Measurements from ENCODE around the gene RGS10.

Gene RGS10

GRCh38 chr10:119555178-119555784, 12.8 kb upstream of the RGS10 start:
- H3K36me3 ChIP-seq (ENCODE audit: insufficient read depth, insufficient read length, low read length) = no peaks in the 10 kb centered on the region
- H3K4me1 ChIP-seq (ENCODE audit: insufficient read depth, insufficient read length) = peaks cover 3% of the 10 kb centered on the region
- DNase-seq (ENCODE audit: low read depth, low spot score) = no peak
- TF ChIP-seq ZNF274 (IDR thresholded peaks at IDR 0.05; ENCODE audit: low read depth, low read length) = no peak
- no peak for TF ChIP-seq YY1 (IDR thresholded peaks at IDR 0.05; ENCODE audit: insufficient read depth, insufficient read length)
- TF ChIP-seq SUZ12 (IDR thresholded peaks at IDR 0.05; ENCODE audit: extremely low read depth, insufficient read depth, insufficient read length) = no peak
- no peaks in the 10 kb centered on the region for H3K9me3 ChIP-seq (ENCODE audit: insufficient read depth, low read length)
- H3K4me3 ChIP-seq (ENCODE audit: insufficient read length, low read depth) = no peak overlapping the region
- no peaks in the 10 kb centered on the region for H3K27me3 ChIP-seq (ENCODE audit: insufficient read depth, insufficient read length)
- H3K9ac ChIP-seq (ENCODE audit: insufficient read length, low read depth) = no peak overlapping the region

GRCh38 chr10:119550827-119551226, 8.3 kb upstream of the RGS10 start:
- H3K9me3 ChIP-seq (ENCODE audit: insufficient read depth, low read length) = no peaks in the 10 kb centered on the region
- TF ChIP-seq SUZ12 (IDR thresholded peaks at IDR 0.05; ENCODE audit: extremely low read depth, insufficient read depth, insufficient read length) (no peak), YY1 (IDR thresholded peaks at IDR 0.05; ENCODE audit: insufficient read depth, insufficient read length) (no peak), ZNF274 (IDR thresholded peaks at IDR 0.05; ENCODE audit: low read depth, low read length) (no peak)
- peaks cover 3% of the 10 kb centered on the region for H3K4me1 ChIP-seq (ENCODE audit: insufficient read depth, insufficient read length)
- no peak for DNase-seq (ENCODE audit: low read depth, low spot score)
- H3K9ac ChIP-seq (ENCODE audit: insufficient read length, low read depth) = no peak overlapping the region
- no peaks in the 10 kb centered on the region for H3K36me3 ChIP-seq (ENCODE audit: insufficient read depth, insufficient read length, low read length)
- H3K4me3 ChIP-seq (ENCODE audit: insufficient read length, low read depth) = no peak overlapping the region
- no peaks in the 10 kb centered on the region for H3K27me3 ChIP-seq (ENCODE audit: insufficient read depth, insufficient read length)

GRCh38 chr10:119549247-119549999, 6.9 kb upstream of the RGS10 start:
- no peaks in the 10 kb centered on the region for H3K36me3 ChIP-seq (ENCODE audit: insufficient read depth, insufficient read length, low read length)
- no peak overlapping the region for H3K4me3 ChIP-seq (ENCODE audit: insufficient read length, low read depth)
- H3K9ac ChIP-seq (ENCODE audit: insufficient read length, low read depth) = no peak overlapping the region
- TF ChIP-seq YY1 (IDR thresholded peaks at IDR 0.05; ENCODE audit: insufficient read depth, insufficient read length) = no peak
- TF ChIP-seq ZNF274 (IDR thresholded peaks at IDR 0.05; ENCODE audit: low read depth, low read length) = no peak
- TF ChIP-seq SUZ12 (IDR thresholded peaks at IDR 0.05; ENCODE audit: extremely low read depth, insufficient read depth, insufficient read length) = no peak
- no peaks in the 10 kb centered on the region for H3K27me3 ChIP-seq (ENCODE audit: insufficient read depth, insufficient read length)
- H3K4me1 ChIP-seq (ENCODE audit: insufficient read depth, insufficient read length) = peaks cover 3% of the 10 kb centered on the region
- DNase-seq (ENCODE audit: low read depth, low spot score) = no peak
- no peaks in the 10 kb centered on the region for H3K9me3 ChIP-seq (ENCODE audit: insufficient read depth, low read length)

GRCh38 chr10:119546009-119546408, 3.5 kb upstream of the RGS10 start:
- Histone ChIP-seq H3K4me3 (ENCODE audit: insufficient read length, low read depth) (no peak overlapping the region), H3K4me1 (ENCODE audit: insufficient read depth, insufficient read length) (no peaks in the 10 kb centered on the region), H3K9ac (ENCODE audit: insufficient read length, low read depth) (no peak overlapping the region), H3K9me3 (ENCODE audit: insufficient read depth, low read length) (no peaks in the 10 kb centered on the region), H3K36me3 (ENCODE audit: insufficient read depth, insufficient read length, low read length) (no peaks in the 10 kb centered on the region), H3K27me3 (ENCODE audit: insufficient read depth, insufficient read length) (peaks cover 16% of the 10 kb centered on the region)
- no peak for DNase-seq (ENCODE audit: low read depth, low spot score)
- TF ChIP-seq YY1 (IDR thresholded peaks at IDR 0.05; ENCODE audit: insufficient read depth, insufficient read length) (no peak), ZNF274 (IDR thresholded peaks at IDR 0.05; ENCODE audit: low read depth, low read length) (no peak), SUZ12 (IDR thresholded peaks at IDR 0.05; ENCODE audit: extremely low read depth, insufficient read depth, insufficient read length) (no peak)

- no peak for TF ChIP-seq ZNF274 (IDR thresholded peaks at IDR 0.05; ENCODE audit: low read depth, low read length)
- TF ChIP-seq SUZ12 (IDR thresholded peaks at IDR 0.05; ENCODE audit: extremely low read depth, insufficient read depth, insufficient read length) = no peak
- DNase-seq (ENCODE audit: low read depth, low spot score) = no peak
- H3K4me3 ChIP-seq (ENCODE audit: insufficient read length, low read depth) = no peak overlapping the region
- no peak overlapping the region for H3K9ac ChIP-seq (ENCODE audit: insufficient read length, low read depth)
- peaks cover 23% of the 10 kb centered on the region for H3K27me3 ChIP-seq (ENCODE audit: insufficient read depth, insufficient read length)
- H3K9me3 ChIP-seq (ENCODE audit: insufficient read depth, low read length) = no peaks in the 10 kb centered on the region
- H3K4me1 ChIP-seq (ENCODE audit: insufficient read depth, insufficient read length) = no peaks in the 10 kb centered on the region
- no peaks in the 10 kb centered on the region for H3K36me3 ChIP-seq (ENCODE audit: insufficient read depth, insufficient read length, low read length)
Observed at GRCh38 chr10:119545310-119545709, 2.8 kb upstream of the RGS10 start.

GRCh38 chr10:119543814-119544642, 1.5 kb upstream of the RGS10 start:
- H3K4me1 ChIP-seq (ENCODE audit: insufficient read depth, insufficient read length) = no peaks in the 10 kb centered on the region
- peak overlapping the region; percentile 55 for H3K4me3 ChIP-seq (ENCODE audit: insufficient read length, low read depth)
- no peak for TF ChIP-seq SUZ12 (IDR thresholded peaks at IDR 0.05; ENCODE audit: extremely low read depth, insufficient read depth, insufficient read length)
- TF ChIP-seq ZNF274 (IDR thresholded peaks at IDR 0.05; ENCODE audit: low read depth, low read length) = no peak
- TF ChIP-seq YY1 (IDR thresholded peaks at IDR 0.05; ENCODE audit: insufficient read depth, insufficient read length) = no peak
- no peaks in the 10 kb centered on the region for H3K9me3 ChIP-seq (ENCODE audit: insufficient read depth, low read length)
- no peak for DNase-seq (ENCODE audit: low read depth, low spot score)
- H3K36me3 ChIP-seq (ENCODE audit: insufficient read depth, insufficient read length, low read length) = no peaks in the 10 kb centered on the region
- H3K9ac ChIP-seq (ENCODE audit: insufficient read length, low read depth) = peak overlapping the region; percentile 57
- H3K27me3 ChIP-seq (ENCODE audit: insufficient read depth, insufficient read length) = peaks cover 25% of the 10 kb centered on the region
